ENCODE data around the gene CDC14C. TPM values are rescaled to one million over a fixed set of nuclear protein-coding genes. Genes with fewer than 3 reads are reported as not detected.

The CDC14C gene
- not detected for total RNA-seq

- no peaks in the 10 kb centered on the region for H3K4me1 ChIP-seq
- no peaks in the 10 kb centered on the region for H3K9me3 ChIP-seq
- no peaks in the 10 kb centered on the region for H3K27me3 ChIP-seq
- DNase-seq: no peak
- no peak within 1 kb of the TSS for H3K4me3 ChIP-seq
- no peak for TF ChIP-seq POLR2A (IDR thresholded peaks at IDR 0.05)
- no peak for TF ChIP-seq CTCF (IDR thresholded peaks at IDR 0.05)
- H3K27ac ChIP-seq: no peak within 1 kb of the TSS
- no peaks in the 10 kb centered on the region for H3K36me3 ChIP-seq
- intact Hi-C loops (cut with DNase I; ENCODE audit: low total_unique reads): no loop called here
Measured at GRCh38 chr7:48924433-48924832, at the start of gene CDC14C. TSS of gene CDC14C (plus strand) at chr7:48924547. CDS start at chr7:48924673, 126 bp downstream.

- DNase-seq: no peak
- Histone ChIP-seq H3K9me3 (no peaks in the 10 kb centered on the region), H3K4me3 (no peak overlapping the region), H3K36me3 (no peaks in the 10 kb centered on the region), H3K4me1 (no peaks in the 10 kb centered on the region), H3K27me3 (no peaks in the 10 kb centered on the region), H3K27ac (no peak overlapping the region)
- intact Hi-C loops (cut with DNase I; ENCODE audit: low total_unique reads): no loop called here
- TF ChIP-seq CTCF (IDR thresholded peaks at IDR 0.05) (peak in 1 of 4 experiments; percentile 18), POLR2A (IDR thresholded peaks at IDR 0.05) (no peak)
Measured at GRCh38 chr7:48875045-48875916, 49.1 kb upstream of the CDC14C start.

DNA sequence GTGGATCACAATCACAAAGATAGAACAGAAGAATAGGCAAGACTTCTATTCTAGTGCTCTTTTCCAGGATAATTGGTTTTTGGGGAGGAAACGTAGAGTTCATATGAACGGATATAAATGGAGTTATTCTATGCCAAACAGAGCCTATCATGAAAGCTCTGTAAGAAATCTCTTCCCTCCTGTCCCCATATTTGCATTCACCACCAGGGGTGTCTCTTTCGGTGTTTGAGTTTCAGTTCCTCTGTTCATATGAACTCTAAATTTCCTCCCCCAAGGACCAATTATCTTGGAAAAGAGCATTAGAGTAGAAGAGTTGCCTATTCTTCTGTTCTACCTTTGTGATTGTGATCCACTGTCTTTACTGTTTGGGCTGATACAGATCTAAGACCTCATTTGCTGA is 48.3 kb upstream of the CDC14C start:
- H3K27me3 ChIP-seq: no peaks in the 10 kb centered on the region
- H3K4me1 ChIP-seq: no peaks in the 10 kb centered on the region
- no peak for DNase-seq
- no peak for TF ChIP-seq POLR2A (IDR thresholded peaks at IDR 0.05)
- no peak for TF ChIP-seq CTCF (IDR thresholded peaks at IDR 0.05)
- no peak overlapping the region for H3K27ac ChIP-seq
- intact Hi-C loops (cut with DNase I; ENCODE audit: low total_unique reads): no loop called here
- no peak overlapping the region for H3K4me3 ChIP-seq
- no peaks in the 10 kb centered on the region for H3K9me3 ChIP-seq
- no peaks in the 10 kb centered on the region for H3K36me3 ChIP-seq

GRCh38 chr7:48880851-48881250 is 43.5 kb upstream of the CDC14C start:
- H3K27ac ChIP-seq: no peak overlapping the region
- H3K4me1 ChIP-seq: no peaks in the 10 kb centered on the region
- no peak overlapping the region for H3K4me3 ChIP-seq
- TF ChIP-seq POLR2A (IDR thresholded peaks at IDR 0.05) (no peak), CTCF (IDR thresholded peaks at IDR 0.05) (no peak)
- no peaks in the 10 kb centered on the region for H3K27me3 ChIP-seq
- H3K9me3 ChIP-seq: no peaks in the 10 kb centered on the region
- H3K36me3 ChIP-seq: no peaks in the 10 kb centered on the region
- intact Hi-C loops (cut with DNase I; ENCODE audit: low total_unique reads): no loop called here
- DNase-seq: no peak

DNA sequence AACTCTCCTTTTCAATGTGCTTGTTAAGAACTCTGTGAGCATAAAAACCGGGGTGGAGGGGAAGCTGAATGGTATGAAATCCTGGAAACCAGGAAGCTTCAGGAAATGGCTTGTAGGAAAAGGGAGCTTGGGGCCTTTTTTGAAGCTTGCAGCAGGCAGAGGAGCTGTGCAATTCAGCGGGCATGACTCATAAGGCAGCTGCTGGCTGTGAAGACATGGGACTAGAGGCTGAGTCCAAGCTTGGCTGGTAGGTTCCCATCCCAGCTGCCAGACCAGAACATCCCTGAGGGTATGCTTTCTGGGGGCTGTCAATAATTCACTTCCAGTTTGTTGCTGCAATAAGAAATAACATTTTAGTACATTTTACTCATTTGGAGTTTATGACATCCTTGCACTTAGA is 36.8 kb upstream of the CDC14C start:
- H3K4me3 ChIP-seq: no peak overlapping the region
- TF ChIP-seq CTCF (IDR thresholded peaks at IDR 0.05): no peak
- no peaks in the 10 kb centered on the region for H3K4me1 ChIP-seq
- no peak overlapping the region for H3K27ac ChIP-seq
- H3K9me3 ChIP-seq: no peaks in the 10 kb centered on the region
- no peaks in the 10 kb centered on the region for H3K27me3 ChIP-seq
- DNase-seq: no peak
- intact Hi-C loops (cut with DNase I; ENCODE audit: low total_unique reads): no loop called here
- H3K36me3 ChIP-seq: no peaks in the 10 kb centered on the region
